Psoas muscle (tissue), 8 donors: ENCODE measurements around the gene FHDC1. TPM values are rescaled to one million over a fixed set of nuclear protein-coding genes. Genes with fewer than 3 reads are reported as not detected.

Experiments used
- ATAC-seq, 4 donors: fragments of 200-7000 bp; cut with Tn5 transposase; one replicate each; pipeline ENCODE4 v1.9.1; 2020; ENCODE audit warnings: moderate library complexity in 3 of 4, mild to moderate bottlenecking in 2 of 4
- DNase-seq, 2 donors: peaks; one replicate each; pipeline ENCODE4 v3.0.0-alpha.2; 2020
- H3K27ac ChIP-seq: fragments of 200-600 bp; one replicate; pipeline ENCODE4 v1.8.0; 2022
- H3K27me3 ChIP-seq, 3 donors: fragments of 200-600 bp in 1 of 3; one replicate each; pipeline versions ENCODE4 v1.6.1 to v1.8.0; 2013 to 2022; ENCODE audit warnings: low read length in 2 of 3, mild to moderate bottlenecking in 2 of 3, moderate library complexity in 1 of 3; ENCODE audit not compliant: insufficient read depth in 3 of 3
- H3K36me3 ChIP-seq, 2 donors: fragments of 200-600 bp in 1 of 2; one replicate each; pipeline versions ENCODE4 v1.6.1 to v1.8.0; 2013 to 2022; ENCODE audit warnings: low read depth in 1 of 2, mild to moderate bottlenecking in 1 of 2, moderate library complexity in 1 of 2; ENCODE audit not compliant: insufficient read depth in 1 of 2
- H3K4me1 ChIP-seq: fragments of 200-600 bp; one replicate; pipeline ENCODE4 v1.8.0; 2022
- H3K4me3 ChIP-seq: fragments of 200-600 bp; one replicate; pipeline ENCODE4 v1.8.0; 2022; ENCODE audit warnings: mild to moderate bottlenecking
- H3K9me3 ChIP-seq: fragments of 200-600 bp; one replicate; pipeline ENCODE4 v1.8.0; 2022
- WGBS, 3 donors: extraction: QIAGEN DNeasy Blood & Tissue Kit; methylation state at CpG; one replicate each; pipeline versions ENCODE4 v1.1.6 to v1.1.7; 2013; 5-methylcytosine and 5-hydroxymethylcytosine counted together
- intact Hi-C, 2 donors: fragments of 100-400 bp; cut with DNase I; formaldehyde crosslinking; loops; one replicate each; pipeline versions ENCODE4 v1.11.0 to v1.14.2; 2022
- polyA plus RNA-seq, 3 donors: library from polyadenylated mRNA; stranded (reverse); fragments of 200-250 nt; gene quantifications; one replicate each; pipeline ENCODE4 v1.2.3, GENCODE V29; 2013
- total RNA-seq, 4 donors: library from RNA; stranded (reverse); fragmentation: NEBNext Ultra II Directional in 2 of 4; extraction: Animal tissue kit (Norgen Biotek cat#: 25700) in 2 of 4; gene quantifications; one replicate each; pipeline versions ENCODE4 v1.2.1 to v1.2.4, GENCODE V29; 2021 to 2023
- TF ChIP-seq, protein P1 (sequence below): fragments of 200-600 bp; IDR thresholded peaks from one replicate; pipeline ENCODE4 v1.8.0; 2022; ENCODE audit warnings: antibody characterized with exemption
- donor health status: healthy with polysubstance abuse.
- donor health status: DM: no; HTN: no; CAD: no; lungs with moderate emphysema.
- donor health status: Bipolar disorder and iron deficiency.
- donor health status: healthy.
- donor health status: DM: yes; HTN: yes; CAD: no.
- donor health status: DM: no; HTN: no; CAD: no.
- donor health status: DM: no; HTN: no; CAD: no.
- donor health status: DM: yes; HTN: yes; CAD: no.

FHDC1 gene
- total and polyA plus RNA-seq, 7 donors, result 0.27 to 2.8 (median 0.38) TPM

DNA sequence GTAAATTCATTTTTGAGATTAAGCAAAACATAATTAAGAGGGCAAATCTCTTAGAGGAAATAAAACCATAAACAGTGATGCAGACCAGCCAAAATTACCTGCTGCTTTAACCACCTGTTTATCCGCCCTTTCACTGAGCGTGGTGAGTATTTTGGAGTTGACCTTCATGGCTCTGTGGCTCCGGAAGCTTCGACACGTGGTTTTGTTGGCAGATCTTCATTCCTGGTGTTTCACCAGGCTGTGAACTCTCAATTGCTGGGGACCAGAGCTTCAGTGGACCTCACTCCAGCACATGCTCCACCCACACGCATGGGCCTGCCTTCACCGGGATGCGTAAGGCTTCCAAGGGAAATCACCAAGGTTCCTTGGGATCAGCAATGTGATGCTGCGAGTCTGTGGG is 83.8 kb downstream of the FHDC1 start:
- 86 to 87% (median 86%) methylated on average over 9 of the region's 9 CpGs for WGBS, 3 donors

DNA sequence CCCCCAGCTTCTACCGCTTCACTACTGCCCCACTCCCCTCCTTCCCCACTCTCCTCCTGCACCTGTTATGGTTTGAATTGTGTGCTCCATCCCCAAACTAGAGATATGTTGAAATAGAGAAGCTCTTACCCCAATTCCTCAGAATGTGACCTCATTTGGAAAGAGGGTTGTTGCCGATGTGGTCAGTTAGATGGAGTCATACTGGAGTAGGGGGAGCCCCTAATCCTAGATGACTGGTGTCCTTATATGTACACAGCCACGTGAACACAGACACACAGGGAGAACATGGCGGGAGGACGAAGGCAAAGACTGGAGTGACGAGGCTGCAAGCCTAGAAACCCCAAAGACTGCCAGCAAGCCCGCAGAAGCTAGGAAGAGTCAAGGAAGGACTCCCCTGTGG is 84.3 kb downstream of the FHDC1 start:
- TF ChIP-seq, protein P1, sequence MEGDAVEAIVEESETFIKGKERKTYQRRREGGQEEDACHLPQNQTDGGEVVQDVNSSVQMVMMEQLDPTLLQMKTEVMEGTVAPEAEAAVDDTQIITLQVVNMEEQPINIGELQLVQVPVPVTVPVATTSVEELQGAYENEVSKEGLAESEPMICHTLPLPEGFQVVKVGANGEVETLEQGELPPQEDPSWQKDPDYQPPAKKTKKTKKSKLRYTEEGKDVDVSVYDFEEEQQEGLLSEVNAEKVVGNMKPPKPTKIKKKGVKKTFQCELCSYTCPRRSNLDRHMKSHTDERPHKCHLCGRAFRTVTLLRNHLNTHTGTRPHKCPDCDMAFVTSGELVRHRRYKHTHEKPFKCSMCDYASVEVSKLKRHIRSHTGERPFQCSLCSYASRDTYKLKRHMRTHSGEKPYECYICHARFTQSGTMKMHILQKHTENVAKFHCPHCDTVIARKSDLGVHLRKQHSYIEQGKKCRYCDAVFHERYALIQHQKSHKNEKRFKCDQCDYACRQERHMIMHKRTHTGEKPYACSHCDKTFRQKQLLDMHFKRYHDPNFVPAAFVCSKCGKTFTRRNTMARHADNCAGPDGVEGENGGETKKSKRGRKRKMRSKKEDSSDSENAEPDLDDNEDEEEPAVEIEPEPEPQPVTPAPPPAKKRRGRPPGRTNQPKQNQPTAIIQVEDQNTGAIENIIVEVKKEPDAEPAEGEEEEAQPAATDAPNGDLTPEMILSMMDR, result no peak
- Histone ChIP-seq H3K4me1 (peaks cover 4% of the 10 kb centered on the region), H3K9me3 (no peaks in the 10 kb centered on the region), H3K27me3 (no peaks in the 10 kb centered on the region), H3K36me3 (no peaks in the 10 kb centered on the region), H3K4me3 (no peak overlapping the region), H3K27ac (no peak overlapping the region)
- DNase-seq (no peak), ATAC-seq (no peak)
- 82 to 85% (median 83%) methylated on average over 7 of the region's 7 CpGs for whole genome bisulfite sequencing, 3 donors
- intact Hi-C loops, result no loop called here

More for the DNA sequence above, 83.8 kb downstream of the FHDC1 start:
- intact Hi-C loops, result no loop called here
- Histone ChIP-seq H3K36me3 (no peaks in the 10 kb centered on the region), H3K27ac (no peak overlapping the region), H3K4me1 (peaks cover 4% of the 10 kb centered on the region), H3K27me3 (no peaks in the 10 kb centered on the region), H3K9me3 (no peaks in the 10 kb centered on the region), H3K4me3 (no peak overlapping the region)
- DNase-seq (no peak), ATAC-seq (no peak)
- TF ChIP-seq, protein P1, result no peak

DNA sequence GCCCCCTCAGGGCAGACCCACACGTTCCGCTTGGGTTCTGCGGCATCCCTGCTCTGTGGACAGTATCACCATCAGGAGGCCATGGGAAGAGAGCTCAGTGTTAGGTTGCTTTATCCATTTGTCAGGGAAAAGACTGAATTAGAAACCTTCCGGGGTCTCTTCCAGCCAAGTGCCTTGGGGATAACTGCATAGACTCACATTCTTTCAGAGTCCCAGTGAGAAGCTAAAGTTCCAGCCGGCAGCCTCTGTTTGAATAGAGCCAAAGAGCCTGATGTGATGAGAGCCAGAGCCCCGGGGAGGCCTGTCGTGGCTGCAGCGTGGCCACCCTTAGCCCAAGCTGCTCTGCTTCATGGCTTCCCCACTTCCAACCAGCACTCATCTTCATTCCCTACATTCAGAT is 85.2 kb downstream of the FHDC1 start:
- Histone ChIP-seq H3K4me3 (no peak overlapping the region), H3K27me3 (no peaks in the 10 kb centered on the region), H3K27ac (no peak overlapping the region), H3K9me3 (no peaks in the 10 kb centered on the region), H3K36me3 (no peaks in the 10 kb centered on the region), H3K4me1 (peaks cover 4% of the 10 kb centered on the region)
- no peak for DNase-seq
- ATAC-seq, result no peak
- intact Hi-C loops, result no loop called here
- 64 to 70% (median 68%) methylated on average over 8 of the region's 8 CpGs for WGBS, 3 donors
- TF ChIP-seq, protein P1, result no peak

GRCh38 chr4:153022241-153022715 is 86.2 kb downstream of the FHDC1 start:
- Histone ChIP-seq H3K9me3 (no peaks in the 10 kb centered on the region), H3K4me3 (no peak overlapping the region), H3K27me3 (no peaks in the 10 kb centered on the region), H3K36me3 (no peaks in the 10 kb centered on the region), H3K27ac (no peak overlapping the region), H3K4me1 (peaks cover 4% of the 10 kb centered on the region)
- 52 to 75% (median 57%) methylated on average over 12 of the region's 12 CpGs for WGBS, 3 donors
- DNase-seq (no peak), ATAC-seq (no peak)
- intact Hi-C loops, result no loop called here
- TF ChIP-seq, protein P1, result no peak

DNA sequence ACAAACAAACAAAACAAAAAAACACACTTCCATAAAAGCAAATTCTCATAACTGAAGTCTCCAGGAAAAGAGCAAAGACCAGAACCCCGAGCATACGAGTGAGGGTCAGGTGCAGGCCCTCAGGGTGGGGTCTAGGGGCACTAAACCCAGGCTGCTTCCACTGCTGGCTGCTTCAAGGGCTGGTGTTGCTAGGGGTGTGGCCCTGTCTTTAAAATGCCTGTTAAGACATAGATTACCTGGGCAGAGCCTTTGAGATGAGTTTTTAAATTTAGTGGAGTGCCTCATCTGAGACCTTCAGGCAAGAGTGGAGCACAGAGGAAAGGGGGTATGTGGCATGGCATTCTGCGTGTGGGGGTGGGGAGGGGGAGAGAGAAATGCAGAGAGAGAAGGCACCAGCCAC is 87.0 kb downstream of the FHDC1 start:
- ATAC-seq, result no peak
- Histone ChIP-seq H3K9me3 (no peaks in the 10 kb centered on the region), H3K27ac (no peak overlapping the region), H3K4me1 (peaks cover 4% of the 10 kb centered on the region), H3K27me3 (no peaks in the 10 kb centered on the region), H3K4me3 (no peak overlapping the region), H3K36me3 (no peaks in the 10 kb centered on the region)
- WGBS, 3 donors, result 60 to 65% (median 61%) methylated on average over 3 of the region's 3 CpGs
- DNase-seq, result no peak
- intact Hi-C loops, result no loop called here
- TF ChIP-seq, protein P1, result no peak
